Measurements from ENCODE around the gene CPN1.

CPN1 gene

GRCh38 chr10:100061401-100061800 is 20.3 kb downstream of the CPN1 start:
- H3K4me3 ChIP-seq (replicated peaks in 1 of 2; ENCODE audit: low read depth in 2 of 2, low read length in 2 of 2) = no peak overlapping the region
- TF ChIP-seq CTCF (IDR thresholded peaks at IDR 0.05; ENCODE audit: low read depth, low read length) = no peak

GRCh38 chr10:100057948-100058347 is 23.7 kb downstream of the CPN1 start:
- DNase-seq (ENCODE audit: low read depth in 2 of 2) = no peak
- H3K4me3 ChIP-seq (replicated peaks in 1 of 2; ENCODE audit: low read depth in 2 of 2, low read length in 2 of 2) = no peak overlapping the region
- TF ChIP-seq CTCF (IDR thresholded peaks at IDR 0.05; ENCODE audit: low read depth, low read length) = no peak

More at GRCh38 chr10:100061401-100061800, 20.3 kb downstream of the CPN1 start:
- DNase-seq (ENCODE audit: low read depth in 2 of 2) = no peak

- TF ChIP-seq CTCF (IDR thresholded peaks at IDR 0.05; ENCODE audit: low read depth, low read length) = no peak
- no peak overlapping the region for H3K4me3 ChIP-seq (replicated peaks in 1 of 2; ENCODE audit: low read depth in 2 of 2, low read length in 2 of 2)
- no peak for DNase-seq (ENCODE audit: low read depth in 2 of 2)
These were observed 27.8 kb downstream of the CPN1 start for GRCh38 chr10:100053686-100054460.

- H3K4me3 ChIP-seq (replicated peaks in 1 of 2; ENCODE audit: low read depth in 2 of 2, low read length in 2 of 2) = no peak overlapping the region
- TF ChIP-seq CTCF (IDR thresholded peaks at IDR 0.05; ENCODE audit: low read depth, low read length) = peak; percentile 96
- DNase-seq (ENCODE audit: low read depth in 2 of 2) = peak; percentile 91
These were observed 35.6 kb downstream of the CPN1 start for GRCh38 chr10:100046021-100046486.

GRCh38 chr10:100045592-100045991 is 36.1 kb downstream of the CPN1 start:
- peak; percentile 9 to 10 for DNase-seq (ENCODE audit: low read depth in 2 of 2)
- TF ChIP-seq CTCF (IDR thresholded peaks at IDR 0.05; ENCODE audit: low read depth, low read length) = no peak
- H3K4me3 ChIP-seq (replicated peaks in 1 of 2; ENCODE audit: low read depth in 2 of 2, low read length in 2 of 2) = no peak overlapping the region

- H3K4me3 ChIP-seq (replicated peaks in 1 of 2; ENCODE audit: low read depth in 2 of 2, low read length in 2 of 2) = no peak overlapping the region
- peak; percentile 79 to 81 for DNase-seq (ENCODE audit: low read depth in 2 of 2)
- TF ChIP-seq CTCF (IDR thresholded peaks at IDR 0.05; ENCODE audit: low read depth, low read length) = no peak
These were observed 37.9 kb downstream of the CPN1 start for GRCh38 chr10:100043796-100044195.
